GM10248 (cell line): Measurements from ENCODE around the gene TSPEAR.

Experiments
- CTCF ChIA-PET: fragments of 300-600 bp; sonication (Branson Sonifier 250); formaldehyde crosslinking; extraction: SDS; loops from one replicate; lab custom pipeline; 2021; ENCODE audit warnings: antibody characterized with exemption; lab: Yijun Ruan, JAX
- POLR2A ChIA-PET: fragments of 350-650 bp; sonication (Branson Sonifier 250); formaldehyde crosslinking; extraction: SDS; loops from one replicate; lab custom pipeline; 2020; ENCODE audit warnings: antibody characterized with exemption; lab: Yijun Ruan, JAX
- DNase-seq: peaks from one replicate; pipeline ENCODE4 v3.0.0; 2012; ENCODE audit errors: extremely low spot score
- CTCF ChIP-seq: IDR thresholded peaks from 2 replicates; pipeline ENCODE4 v1.5.1; 2012; ENCODE audit warnings: mild to moderate bottlenecking, low read depth; ENCODE audit errors: extremely low read depth, missing control alignments, control extremely low read depth

Gene TSPEAR

DNA sequence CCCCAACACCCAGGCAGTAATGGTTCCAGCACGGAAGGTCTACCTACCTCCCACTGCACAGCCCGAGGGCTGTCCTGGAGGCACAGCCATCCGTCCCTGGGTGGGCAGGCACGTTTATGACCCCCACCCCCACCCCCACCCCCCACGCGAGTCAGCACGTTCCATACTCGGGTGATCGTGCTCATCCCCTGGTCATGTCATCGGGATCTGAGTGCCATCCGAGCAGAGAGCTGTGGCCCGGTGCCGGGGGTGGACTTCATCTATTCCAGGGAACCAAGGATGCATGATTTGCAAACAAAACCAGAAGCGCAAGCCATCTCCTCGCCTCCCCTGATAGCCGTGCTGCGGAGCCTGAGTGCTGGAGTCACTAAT, 1.1 kb downstream of the TSPEAR start:
- no peak for DNase-seq
- TF ChIP-seq CTCF: no peak
- ChIA-PET CTCF (interaction anchor here (1.3 kb wide), 1 partner anchor 24 kb away, joined by 4 read pairs; no protein-coding TSS in a partner anchor), POLR2A (no interaction called here)

GRCh38 chr21:44709426-44710293, 1.7 kb downstream of the TSPEAR start:
- ChIA-PET POLR2A (no interaction called here), CTCF (interaction anchor here (1.3 kb wide), 1 partner anchor 23 kb away, joined by 4 read pairs; no protein-coding TSS in a partner anchor)
- no peak for TF ChIP-seq CTCF
- DNase-seq: no peak

DNA sequence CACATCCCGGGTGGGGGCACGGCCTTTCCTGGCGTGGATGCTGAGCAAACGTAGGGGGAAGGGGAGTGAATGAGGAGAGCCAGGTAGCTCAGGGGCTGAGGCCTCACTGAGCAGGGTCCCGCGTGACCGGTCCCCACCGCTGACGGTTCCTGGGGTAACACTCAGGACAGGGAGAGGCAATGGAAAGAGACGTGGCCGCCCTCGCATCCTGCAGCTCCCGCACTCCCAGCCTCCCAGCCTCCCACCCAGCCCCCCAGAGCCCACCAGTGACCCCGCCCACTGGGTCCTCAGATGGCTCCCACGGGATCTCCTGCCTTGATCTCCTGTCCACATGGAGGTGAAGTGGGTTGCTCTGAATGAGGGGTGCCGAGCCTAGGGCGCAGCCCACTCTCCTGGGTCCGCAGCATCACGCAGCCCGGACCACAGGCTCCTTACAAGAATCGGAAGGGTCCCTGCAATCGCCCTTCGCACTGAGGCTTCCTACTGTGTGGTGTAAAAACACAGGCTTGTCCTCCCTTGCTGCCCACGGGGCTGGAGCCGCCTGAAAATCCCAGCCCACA, 2.4 kb downstream of the TSPEAR start:
- ChIA-PET CTCF (no interaction called here), POLR2A (no interaction called here)
- DNase-seq: no peak
- no peak for TF ChIP-seq CTCF

DNA sequence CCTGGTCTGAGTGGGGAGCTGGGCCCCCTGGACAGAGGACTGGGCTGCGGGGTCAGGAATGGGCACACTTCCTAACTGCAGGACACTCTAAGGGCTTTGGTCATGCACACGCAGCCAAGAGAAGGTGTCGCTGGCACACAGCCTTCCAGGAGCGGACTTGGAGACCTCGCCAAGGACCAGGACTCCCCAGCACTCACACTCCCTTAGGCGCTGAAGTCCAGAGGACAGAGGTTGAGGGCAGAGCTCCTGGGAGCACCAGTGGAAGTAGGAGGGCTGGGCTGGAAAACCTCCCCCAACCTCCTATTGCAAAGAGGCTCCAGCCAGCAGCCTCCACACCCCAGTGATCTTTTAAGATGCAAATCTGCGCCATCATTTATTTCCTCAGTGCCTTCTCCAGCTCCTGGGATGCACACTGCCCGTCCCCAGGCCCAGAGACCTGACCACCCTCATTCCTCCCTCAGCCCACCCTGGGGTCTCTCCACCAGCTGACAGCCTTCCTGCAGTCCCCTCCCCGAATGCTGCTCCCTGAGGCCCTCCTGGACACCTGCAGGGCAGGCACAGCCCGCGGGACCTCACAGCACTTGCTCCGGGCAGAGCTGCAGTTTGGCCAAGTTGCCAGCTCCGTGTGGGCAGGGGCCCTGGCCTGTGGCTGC, 3.0 kb downstream of the TSPEAR start:
- DNase-seq: no peak
- TF ChIP-seq CTCF: no peak
- ChIA-PET CTCF (no interaction called here), POLR2A (no interaction called here)

DNA sequence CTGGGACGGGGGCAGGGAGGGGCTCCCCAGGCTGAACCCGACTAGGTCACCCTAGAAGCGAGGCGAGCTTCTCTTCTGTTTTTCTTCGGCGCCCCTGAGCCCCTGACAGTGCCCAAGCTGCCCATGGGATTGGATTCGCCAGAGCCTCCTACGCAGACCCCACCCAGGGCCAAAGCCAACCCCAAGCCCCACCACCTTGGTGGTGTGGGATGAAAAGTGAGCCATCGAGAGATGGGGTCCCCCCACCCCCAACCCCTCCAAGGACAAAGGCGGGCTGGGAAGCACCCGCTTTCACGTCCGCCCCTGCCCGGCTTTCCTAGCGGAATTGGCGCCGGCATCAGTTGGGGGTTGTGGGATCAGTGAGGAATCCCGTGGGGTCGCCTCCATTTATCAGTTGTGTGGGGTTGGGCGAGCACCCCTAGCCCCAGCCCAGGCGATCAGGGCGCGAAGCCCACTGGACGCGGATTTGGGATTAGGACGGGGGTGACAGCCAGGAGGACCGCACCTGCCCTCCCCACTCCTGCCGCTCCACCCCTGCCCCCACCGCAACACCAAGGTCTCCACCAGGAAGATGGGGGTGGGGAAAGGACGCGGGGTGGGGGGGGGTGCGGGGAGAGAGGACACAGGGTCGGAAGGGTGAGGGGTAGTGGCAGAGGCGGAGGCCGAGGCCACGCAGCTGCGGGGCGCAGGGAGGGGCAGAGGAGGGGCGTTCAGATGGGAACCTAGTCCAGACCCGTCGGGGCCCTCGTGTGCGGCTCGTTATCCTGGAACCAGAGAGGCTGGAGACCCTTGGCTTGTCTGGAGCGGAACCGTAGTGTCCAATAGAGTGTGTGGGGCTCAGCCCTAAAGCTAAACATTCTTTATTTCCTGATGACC, 4.4 kb downstream of the TSPEAR start:
- CTCF ChIA-PET: no interaction called here
- POLR2A ChIA-PET: no interaction called here
- no peak for TF ChIP-seq CTCF
- DNase-seq: no peak
